Measurements from ENCODE around the gene DOCK6.

Gene DOCK6

DNA sequence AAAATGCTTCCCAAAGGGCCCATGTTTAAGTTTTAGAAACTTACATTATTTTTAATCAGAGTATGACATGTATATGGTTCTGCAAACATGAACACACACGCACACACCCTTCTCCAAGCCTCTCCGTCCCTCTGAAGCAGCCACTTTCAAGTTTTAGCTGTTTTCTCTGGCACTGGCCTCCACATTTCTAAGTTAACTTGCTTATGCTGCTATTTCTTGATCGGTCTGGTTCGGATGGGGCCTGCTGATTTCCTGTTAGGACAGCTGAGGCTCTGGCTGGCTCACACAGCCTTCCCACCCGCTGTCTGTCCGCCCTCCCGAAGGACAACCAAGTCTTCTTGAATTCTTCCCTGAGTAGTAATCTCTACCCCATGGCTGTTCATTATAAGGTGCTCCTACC is 111.1 kb downstream of the DOCK6 start:
- no peak overlapping the region for H3K4me3 ChIP-seq (ENCODE audit: control insufficient read depth, low read depth, low read length)
- no peak for DNase-seq (ENCODE audit: low read depth)
- TF ChIP-seq, protein P1, sequence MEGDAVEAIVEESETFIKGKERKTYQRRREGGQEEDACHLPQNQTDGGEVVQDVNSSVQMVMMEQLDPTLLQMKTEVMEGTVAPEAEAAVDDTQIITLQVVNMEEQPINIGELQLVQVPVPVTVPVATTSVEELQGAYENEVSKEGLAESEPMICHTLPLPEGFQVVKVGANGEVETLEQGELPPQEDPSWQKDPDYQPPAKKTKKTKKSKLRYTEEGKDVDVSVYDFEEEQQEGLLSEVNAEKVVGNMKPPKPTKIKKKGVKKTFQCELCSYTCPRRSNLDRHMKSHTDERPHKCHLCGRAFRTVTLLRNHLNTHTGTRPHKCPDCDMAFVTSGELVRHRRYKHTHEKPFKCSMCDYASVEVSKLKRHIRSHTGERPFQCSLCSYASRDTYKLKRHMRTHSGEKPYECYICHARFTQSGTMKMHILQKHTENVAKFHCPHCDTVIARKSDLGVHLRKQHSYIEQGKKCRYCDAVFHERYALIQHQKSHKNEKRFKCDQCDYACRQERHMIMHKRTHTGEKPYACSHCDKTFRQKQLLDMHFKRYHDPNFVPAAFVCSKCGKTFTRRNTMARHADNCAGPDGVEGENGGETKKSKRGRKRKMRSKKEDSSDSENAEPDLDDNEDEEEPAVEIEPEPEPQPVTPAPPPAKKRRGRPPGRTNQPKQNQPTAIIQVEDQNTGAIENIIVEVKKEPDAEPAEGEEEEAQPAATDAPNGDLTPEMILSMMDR (conservative IDR thresholded peaks at IDR 0.05; ENCODE audit: control insufficient read depth, insufficient read depth, low read depth, low read length) = no peak
